ENCODE results near the gene MISP. TPM values are rescaled to one million over a fixed set of nuclear protein-coding genes. Genes with fewer than 3 reads are reported as not detected.

Gene MISP
- total and polyA plus RNA-seq, 2 of the 13 experiments (the other 11 are each of a cell fraction or from before 2014, with no cell fraction given), result 0.67 to 1.3 TPM

GRCh38 chr19:703651-704446, 47.1 kb upstream of the MISP start (continued):
- TF ChIP-seq, protein P1, sequence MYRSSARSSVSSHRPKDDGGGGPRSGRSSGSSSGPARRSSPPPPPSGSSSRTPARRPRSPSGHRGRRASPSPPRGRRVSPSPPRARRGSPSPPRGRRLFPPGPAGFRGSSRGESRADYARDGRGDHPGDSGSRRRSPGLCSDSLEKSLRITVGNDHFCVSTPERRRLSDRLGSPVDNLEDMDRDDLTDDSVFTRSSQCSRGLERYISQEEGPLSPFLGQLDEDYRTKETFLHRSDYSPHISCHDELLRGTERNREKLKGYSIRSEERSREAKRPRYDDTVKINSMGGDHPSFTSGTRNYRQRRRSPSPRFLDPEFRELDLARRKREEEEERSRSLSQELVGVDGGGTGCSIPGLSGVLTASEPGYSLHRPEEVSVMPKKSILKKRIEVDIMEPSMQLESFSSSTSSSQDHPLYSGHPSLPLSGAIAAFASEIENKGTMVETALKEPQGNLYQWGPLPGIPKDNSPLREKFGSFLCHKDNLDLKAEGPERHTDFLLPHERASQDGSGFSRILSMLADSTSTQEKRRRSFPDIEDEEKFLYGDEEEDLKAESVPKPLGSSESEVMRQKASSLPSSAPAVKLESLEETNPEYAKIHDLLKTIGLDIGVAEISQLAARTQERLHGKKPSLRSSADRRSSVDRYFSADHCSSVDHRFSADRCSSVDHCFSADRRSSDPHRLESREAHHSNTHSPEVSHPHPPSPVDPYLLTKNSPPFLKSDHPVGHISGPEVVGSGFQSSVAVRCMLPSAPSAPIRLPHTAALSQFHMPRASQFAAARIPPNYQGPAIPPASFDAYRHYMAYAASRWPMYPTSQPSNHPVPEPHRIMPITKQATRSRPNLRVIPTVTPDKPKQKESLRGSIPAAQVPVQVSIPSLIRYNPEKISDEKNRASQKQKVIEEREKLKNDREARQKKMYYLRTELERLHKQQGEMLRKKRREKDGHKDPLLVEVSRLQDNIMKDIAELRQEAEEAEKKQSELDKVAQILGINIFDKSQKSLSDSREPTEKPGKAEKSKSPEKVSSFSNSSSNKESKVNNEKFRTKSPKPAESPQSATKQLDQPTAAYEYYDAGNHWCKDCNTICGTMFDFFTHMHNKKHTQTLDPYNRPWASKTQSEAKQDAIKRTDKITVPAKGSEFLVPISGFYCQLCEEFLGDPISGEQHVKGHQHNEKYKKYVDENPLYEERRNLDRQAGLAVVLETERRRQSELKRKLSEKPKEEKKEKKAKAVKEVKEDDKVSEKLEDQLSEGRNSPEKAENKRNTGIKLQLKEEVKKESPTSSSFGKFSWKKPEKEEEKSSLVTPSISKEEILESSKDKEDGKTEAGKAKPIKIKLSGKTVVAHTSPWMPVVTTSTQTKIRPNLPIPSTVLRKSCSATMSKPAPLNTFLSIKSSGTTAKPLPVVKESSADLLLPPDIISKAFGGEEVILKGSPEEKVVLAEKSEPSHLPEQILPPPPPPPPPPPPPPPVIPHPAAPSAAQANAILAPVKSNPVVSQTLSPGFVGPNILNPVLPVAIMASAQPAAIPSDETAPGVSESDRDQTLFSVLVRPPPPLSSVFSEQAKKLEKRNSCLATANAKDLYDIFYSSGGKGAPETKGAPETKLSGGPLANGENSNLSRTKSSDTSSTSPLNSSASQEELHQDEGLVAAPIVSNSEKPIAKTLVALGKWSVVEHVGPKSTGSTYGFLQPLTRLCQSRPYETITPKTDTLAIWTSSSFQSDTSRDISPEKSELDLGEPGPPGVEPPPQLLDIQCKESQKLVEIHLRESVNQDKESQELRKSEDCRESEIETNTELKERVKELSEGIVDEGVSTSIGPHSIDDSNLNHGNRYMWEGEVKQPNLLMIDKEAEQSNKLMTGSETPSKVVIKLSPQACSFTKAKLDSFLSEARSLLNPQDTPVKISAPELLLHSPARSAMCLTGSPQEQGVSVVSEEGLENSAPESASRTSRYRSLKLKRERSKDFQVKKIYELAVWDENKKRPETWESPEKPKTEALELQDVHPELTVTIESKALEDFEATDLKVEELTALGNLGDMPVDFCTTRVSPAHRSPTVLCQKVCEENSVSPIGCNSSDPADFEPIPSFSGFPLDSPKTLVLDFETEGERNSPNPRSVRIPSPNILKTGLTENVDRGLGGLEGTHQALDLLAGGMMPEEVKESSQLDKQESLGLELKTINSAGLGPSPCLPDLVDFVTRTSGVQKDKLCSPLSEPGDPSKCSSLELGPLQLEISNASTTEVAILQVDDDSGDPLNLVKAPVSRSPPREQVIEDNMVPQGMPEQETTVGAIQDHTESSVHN (CRISPR knock-in tag; IDR thresholded peaks at IDR 0.05), result 0 out of 2 replicates have a peak, but pooled peaks have one; percentile 42
- TF ChIP-seq ZNF230 (CRISPR knock-in tag; IDR thresholded peaks at IDR 0.05), result peak; percentile 52; the same call in 1 of the 2 replicates
- TF ChIP-seq ZNF350 (CRISPR knock-in tag; IDR thresholded peaks at IDR 0.05; ENCODE audit: borderline replicate concordance, low read depth), result no peak; the same call in none of the 2 replicates
- peak; percentile 62; the same call in 1 of the 2 replicates for TF ChIP-seq ZNF839 (CRISPR knock-in tag; IDR thresholded peaks at IDR 0.05; ENCODE audit: borderline replicate concordance)
- TF ChIP-seq, protein P2, sequence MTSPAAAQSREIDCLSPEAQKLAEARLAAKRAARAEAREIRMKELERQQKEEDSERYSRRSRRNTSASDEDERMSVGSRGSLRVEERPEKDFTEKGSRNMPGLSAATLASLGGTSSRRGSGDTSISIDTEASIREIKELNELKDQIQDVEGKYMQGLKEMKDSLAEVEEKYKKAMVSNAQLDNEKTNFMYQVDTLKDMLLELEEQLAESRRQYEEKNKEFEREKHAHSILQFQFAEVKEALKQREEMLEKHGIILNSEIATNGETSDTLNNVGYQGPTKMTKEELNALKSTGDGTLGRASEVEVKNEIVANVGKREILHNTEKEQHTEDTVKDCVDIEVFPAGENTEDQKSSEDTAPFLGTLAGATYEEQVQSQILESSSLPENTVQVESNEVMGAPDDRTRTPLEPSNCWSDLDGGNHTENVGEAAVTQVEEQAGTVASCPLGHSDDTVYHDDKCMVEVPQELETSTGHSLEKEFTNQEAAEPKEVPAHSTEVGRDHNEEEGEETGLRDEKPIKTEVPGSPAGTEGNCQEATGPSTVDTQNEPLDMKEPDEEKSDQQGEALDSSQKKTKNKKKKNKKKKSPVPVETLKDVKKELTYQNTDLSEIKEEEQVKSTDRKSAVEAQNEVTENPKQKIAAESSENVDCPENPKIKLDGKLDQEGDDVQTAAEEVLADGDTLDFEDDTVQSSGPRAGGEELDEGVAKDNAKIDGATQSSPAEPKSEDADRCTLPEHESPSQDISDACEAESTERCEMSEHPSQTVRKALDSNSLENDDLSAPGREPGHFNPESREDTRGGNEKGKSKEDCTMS (CRISPR knock-in tag; conservative IDR thresholded peaks at IDR 0.05), result no peak
- TF ChIP-seq RXRB (CRISPR knock-in tag; IDR thresholded peaks at IDR 0.05; ENCODE audit: borderline replicate concordance), result 0 out of 2 replicates have a peak, but pooled peaks have one; percentile 38
- no peak for TF ChIP-seq ZNF383 (CRISPR knock-in tag; IDR thresholded peaks at IDR 0.05; ENCODE audit: borderline replicate concordance)
- 0 out of 2 replicates have a peak, but pooled peaks have one; percentile 10 for TF ChIP-seq ISL2 (CRISPR knock-in tag; IDR thresholded peaks at IDR 0.05)
- TF ChIP-seq, protein P3, sequence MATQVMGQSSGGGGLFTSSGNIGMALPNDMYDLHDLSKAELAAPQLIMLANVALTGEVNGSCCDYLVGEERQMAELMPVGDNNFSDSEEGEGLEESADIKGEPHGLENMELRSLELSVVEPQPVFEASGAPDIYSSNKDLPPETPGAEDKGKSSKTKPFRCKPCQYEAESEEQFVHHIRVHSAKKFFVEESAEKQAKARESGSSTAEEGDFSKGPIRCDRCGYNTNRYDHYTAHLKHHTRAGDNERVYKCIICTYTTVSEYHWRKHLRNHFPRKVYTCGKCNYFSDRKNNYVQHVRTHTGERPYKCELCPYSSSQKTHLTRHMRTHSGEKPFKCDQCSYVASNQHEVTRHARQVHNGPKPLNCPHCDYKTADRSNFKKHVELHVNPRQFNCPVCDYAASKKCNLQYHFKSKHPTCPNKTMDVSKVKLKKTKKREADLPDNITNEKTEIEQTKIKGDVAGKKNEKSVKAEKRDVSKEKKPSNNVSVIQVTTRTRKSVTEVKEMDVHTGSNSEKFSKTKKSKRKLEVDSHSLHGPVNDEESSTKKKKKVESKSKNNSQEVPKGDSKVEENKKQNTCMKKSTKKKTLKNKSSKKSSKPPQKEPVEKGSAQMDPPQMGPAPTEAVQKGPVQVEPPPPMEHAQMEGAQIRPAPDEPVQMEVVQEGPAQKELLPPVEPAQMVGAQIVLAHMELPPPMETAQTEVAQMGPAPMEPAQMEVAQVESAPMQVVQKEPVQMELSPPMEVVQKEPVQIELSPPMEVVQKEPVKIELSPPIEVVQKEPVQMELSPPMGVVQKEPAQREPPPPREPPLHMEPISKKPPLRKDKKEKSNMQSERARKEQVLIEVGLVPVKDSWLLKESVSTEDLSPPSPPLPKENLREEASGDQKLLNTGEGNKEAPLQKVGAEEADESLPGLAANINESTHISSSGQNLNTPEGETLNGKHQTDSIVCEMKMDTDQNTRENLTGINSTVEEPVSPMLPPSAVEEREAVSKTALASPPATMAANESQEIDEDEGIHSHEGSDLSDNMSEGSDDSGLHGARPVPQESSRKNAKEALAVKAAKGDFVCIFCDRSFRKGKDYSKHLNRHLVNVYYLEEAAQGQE (IDR thresholded peaks at IDR 0.05; ENCODE audit: borderline replicate concordance in 1 of 2, low read depth in 1 of 2, low read length in 2 of 2), result peak in 1 of 2 experiments; percentile 63; a peak in 1 of 4 replicates
- 0 out of 4 replicates have a peak, but pooled peaks of 1 of the 2 experiments have one; percentile 32 for TF ChIP-seq KLF16 (CRISPR knock-in tag; IDR thresholded peaks at IDR 0.05)
- TF ChIP-seq IKZF1 (IDR thresholded peaks at IDR 0.05), result no peak
- peak; percentile 94 for TF ChIP-seq SP4 (CRISPR knock-in tag; IDR thresholded peaks at IDR 0.05)
- 0 out of 2 replicates have a peak, but pooled peaks have one; percentile 34 for TF ChIP-seq CAMTA2 (CRISPR knock-in tag; IDR thresholded peaks at IDR 0.05; ENCODE audit: borderline replicate concordance)

All from HepG2 (cell line).